WI38 (cell line): ENCODE measurements around the gene NT5C3B.
"Not testable (repeated sequence)": the region's sequence is repeated elsewhere in the genome, so short reads cannot be mapped to it uniquely, and the experiment has no call there.

Experiments
- H3K4me3 ChIP-seq: 2 replicates; pipeline ENCODE4 v1.5.1; 2011; ENCODE audit warnings: low read depth, mild to moderate bottlenecking, control low read depth, low read length
- TF ChIP-seq, protein P1 (sequence below): IDR thresholded peaks from 2 replicates; pipeline ENCODE4 v1.5.1; 2012; ENCODE audit warnings: low read depth, mild to moderate bottlenecking, control low read depth, low read length

NT5C3B gene

DNA sequence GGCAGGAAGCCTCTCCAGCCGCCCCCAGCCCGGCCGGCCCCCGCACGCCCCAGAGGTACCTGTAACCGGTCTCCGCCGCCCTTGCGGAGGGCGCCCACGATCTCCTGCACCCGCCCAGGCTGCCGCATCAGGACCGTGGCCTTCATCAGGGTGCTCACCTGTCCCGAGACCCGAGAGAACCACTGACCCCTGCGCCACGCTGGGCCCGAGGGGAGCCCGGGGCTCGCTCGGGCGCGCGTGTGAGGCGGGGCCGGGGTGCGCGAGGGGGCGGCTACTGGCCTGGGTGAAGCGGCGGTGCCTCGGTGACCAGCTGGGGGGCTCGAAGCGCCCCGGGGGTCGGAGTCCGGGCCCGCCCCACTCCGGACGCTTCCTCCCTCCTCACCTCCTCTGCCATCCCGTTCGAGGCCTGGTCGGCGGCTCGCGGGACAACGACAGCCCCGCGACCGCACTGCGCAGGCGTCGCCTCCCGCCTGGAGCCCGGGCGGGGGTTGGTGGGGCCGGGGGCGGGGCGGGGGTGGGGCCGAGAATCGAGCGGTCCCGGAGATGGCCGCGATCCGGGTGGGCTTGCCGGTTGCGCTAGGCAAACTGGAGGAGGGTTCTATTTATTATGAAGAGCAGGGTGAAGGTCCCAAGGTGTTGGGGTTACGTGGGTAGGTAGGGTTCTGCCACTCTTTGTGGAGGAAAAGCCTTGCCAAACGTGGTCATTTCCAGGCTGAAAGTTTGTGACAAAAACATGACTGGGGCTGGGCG, at the start of gene NT5C3B:
Gene NT5C3B, minus strand, starts transcription at position 433 of the 750 bp plus-strand sequence. Its CDS starts 39 bp downstream, at position 394.
- TF ChIP-seq, protein P1, sequence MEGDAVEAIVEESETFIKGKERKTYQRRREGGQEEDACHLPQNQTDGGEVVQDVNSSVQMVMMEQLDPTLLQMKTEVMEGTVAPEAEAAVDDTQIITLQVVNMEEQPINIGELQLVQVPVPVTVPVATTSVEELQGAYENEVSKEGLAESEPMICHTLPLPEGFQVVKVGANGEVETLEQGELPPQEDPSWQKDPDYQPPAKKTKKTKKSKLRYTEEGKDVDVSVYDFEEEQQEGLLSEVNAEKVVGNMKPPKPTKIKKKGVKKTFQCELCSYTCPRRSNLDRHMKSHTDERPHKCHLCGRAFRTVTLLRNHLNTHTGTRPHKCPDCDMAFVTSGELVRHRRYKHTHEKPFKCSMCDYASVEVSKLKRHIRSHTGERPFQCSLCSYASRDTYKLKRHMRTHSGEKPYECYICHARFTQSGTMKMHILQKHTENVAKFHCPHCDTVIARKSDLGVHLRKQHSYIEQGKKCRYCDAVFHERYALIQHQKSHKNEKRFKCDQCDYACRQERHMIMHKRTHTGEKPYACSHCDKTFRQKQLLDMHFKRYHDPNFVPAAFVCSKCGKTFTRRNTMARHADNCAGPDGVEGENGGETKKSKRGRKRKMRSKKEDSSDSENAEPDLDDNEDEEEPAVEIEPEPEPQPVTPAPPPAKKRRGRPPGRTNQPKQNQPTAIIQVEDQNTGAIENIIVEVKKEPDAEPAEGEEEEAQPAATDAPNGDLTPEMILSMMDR = no peak
- peak within 1 kb of the TSS; percentile 69 for H3K4me3 ChIP-seq

DNA sequence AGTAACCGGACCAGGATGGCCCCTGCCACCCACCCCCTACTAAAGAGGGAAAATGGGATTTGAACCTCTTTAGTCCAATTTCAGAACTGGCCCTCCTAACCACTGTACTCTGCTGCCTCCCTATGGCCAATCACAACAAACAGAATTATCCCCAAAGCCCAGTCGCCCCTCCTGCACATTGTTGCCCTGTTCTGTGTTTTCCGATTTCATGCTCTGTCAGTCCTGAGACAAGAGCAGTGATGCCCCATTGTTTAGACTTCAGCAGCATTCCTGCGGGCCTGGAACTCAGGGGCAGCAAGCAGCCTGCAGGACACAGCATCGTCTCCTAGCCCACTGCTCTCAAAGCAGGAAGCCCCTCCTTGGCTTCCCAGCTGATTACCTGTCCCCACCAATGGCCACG, 49.7 kb upstream of the NT5C3B start:
- TF ChIP-seq, protein P1 = no peak
- H3K4me3 ChIP-seq = no peak overlapping the region

DNA sequence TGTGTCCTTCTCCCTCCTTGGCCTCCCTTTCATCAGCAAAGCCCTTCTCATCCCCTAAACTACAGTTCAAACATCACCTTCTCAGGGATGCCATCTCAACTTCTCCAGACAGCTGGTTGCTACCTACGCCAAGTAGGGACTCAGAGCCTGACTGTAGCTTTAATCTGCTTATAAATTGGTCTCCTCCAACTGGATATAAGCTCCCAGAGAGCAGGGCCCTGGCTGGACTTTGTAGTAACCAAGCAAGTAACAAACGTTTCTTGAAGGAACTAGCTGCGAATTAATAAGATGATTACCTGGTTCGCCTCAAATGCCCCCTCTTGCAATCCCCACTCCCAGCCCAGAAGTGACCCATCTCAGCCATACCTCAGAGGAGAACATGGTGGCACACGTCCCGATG, 46.7 kb upstream of the NT5C3B start:
- H3K4me3 ChIP-seq = no peak overlapping the region
- TF ChIP-seq, protein P1 = no peak

DNA sequence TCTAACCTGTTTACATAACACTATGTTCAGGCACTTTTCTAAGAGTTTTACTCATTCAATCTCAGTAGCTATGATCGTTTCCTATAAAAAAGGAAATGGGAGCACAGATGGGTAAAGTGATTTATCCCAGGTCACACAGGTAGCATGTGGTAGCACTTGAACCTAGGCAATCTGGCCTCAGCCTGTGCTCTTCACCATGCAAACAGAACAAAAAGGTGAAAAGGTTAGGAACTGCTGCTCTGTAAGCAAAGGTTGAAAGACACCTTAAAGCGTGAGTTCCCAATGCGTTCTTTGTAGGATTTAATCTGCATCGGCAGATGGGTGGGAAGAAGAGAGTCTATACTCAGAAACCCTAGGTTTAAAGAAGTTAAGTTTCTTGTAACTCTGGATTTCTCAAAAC, 44.1 kb upstream of the NT5C3B start:
- TF ChIP-seq, protein P1 = no peak
- H3K4me3 ChIP-seq = no peak overlapping the region

DNA sequence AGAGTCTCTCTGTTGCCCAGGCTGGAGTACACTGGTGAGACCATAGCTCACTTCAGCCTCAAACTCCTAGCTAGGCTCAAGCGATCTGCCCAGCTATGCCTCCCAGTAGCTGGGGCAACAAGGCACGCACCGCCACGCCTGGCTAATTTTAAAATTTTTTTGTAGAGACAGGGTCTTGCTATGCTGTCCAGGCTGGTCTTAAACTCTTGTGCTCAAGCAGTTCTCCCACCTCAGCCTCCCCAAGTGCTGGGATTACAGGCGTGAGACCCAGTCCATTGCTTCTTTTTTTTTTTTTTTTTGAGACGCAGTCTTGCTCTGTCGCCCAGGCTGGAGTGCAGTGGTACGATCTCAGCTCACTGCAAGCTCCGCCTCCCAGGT, 38.2 kb upstream of the NT5C3B start:
- H3K4me3 ChIP-seq = not testable (repeated sequence)

DNA sequence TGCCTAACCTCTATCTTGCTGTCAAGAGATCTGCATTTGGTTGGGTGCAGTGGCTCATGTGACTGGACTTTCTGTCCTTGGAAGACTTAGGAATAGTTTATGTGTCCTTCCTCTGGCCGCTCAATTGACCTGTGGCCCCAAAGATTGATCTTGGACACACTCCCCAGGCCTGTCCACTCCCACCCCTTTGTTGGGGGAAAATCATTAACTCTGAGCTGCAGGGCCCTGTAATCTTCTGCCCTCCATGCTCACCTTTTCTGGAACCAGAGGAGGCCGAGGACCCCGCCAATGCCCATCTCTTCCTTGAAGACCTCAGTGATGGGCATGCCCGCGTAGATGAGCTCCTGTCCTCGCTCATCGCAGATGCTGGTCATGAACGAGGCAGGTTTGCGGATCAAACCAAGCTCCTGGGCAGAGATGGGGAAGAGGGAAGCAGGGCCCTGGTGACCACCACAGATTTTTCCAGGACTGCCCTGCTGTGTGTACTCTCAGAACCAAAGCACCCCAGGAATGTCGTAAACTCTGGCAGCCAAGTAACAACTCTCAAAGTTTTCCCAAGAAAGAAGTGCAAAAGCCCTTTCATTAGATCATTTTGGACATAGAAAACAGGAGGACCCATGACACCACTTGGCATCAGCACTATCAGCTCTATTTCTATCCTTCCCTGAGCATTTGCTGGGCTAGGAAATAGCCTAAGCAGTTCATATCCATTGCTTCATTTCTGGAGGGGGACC, 37.7 kb upstream of the NT5C3B start:
- H3K4me3 ChIP-seq = no peak overlapping the region
- TF ChIP-seq, protein P1 = no peak

DNA sequence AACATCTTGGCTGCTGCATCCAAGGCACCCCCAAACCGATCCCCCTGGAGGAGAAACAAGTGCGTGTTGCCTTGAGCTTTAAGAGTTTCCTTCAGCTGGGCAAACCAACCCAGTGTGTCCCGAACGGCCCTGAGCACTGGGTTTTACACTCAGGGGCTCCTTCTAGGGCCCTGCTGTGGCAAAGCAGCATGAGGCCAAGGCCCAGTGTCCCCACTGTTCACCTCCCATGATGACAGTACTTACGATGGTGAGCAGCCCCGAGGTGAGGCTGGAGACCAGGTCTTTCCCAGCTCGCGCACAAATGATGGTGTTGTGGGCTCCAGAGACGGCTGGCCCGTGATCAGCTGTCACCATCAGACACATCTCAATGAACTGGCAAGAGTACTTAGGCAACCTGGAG, 35.8 kb upstream of the NT5C3B start:
- no peak overlapping the region for H3K4me3 ChIP-seq
- TF ChIP-seq, protein P1 = no peak
